D721Med (cell line): ENCODE measurements around the gene DBP.

Experiments
- DNase-seq: peaks from one replicate; pipeline ENCODE4 v3.0.0; 2011; ENCODE audit warnings: low spot score; ENCODE audit not compliant: insufficient read length
- FAIRE-seq: peaks from 2 replicates; lab custom pipeline; 2011; peaks lifted over from hg19 to GRCh38; lab: Jason Lieb, UNC
- TF ChIP-seq, protein P1 (sequence below): IDR thresholded peaks from 2 replicates; pipeline ENCODE4 v1.5.1; 2012; ENCODE audit warnings: mild to moderate bottlenecking, control low read depth; ENCODE audit not compliant: insufficient read depth; ENCODE audit errors: missing control alignments

Gene DBP

DNA sequence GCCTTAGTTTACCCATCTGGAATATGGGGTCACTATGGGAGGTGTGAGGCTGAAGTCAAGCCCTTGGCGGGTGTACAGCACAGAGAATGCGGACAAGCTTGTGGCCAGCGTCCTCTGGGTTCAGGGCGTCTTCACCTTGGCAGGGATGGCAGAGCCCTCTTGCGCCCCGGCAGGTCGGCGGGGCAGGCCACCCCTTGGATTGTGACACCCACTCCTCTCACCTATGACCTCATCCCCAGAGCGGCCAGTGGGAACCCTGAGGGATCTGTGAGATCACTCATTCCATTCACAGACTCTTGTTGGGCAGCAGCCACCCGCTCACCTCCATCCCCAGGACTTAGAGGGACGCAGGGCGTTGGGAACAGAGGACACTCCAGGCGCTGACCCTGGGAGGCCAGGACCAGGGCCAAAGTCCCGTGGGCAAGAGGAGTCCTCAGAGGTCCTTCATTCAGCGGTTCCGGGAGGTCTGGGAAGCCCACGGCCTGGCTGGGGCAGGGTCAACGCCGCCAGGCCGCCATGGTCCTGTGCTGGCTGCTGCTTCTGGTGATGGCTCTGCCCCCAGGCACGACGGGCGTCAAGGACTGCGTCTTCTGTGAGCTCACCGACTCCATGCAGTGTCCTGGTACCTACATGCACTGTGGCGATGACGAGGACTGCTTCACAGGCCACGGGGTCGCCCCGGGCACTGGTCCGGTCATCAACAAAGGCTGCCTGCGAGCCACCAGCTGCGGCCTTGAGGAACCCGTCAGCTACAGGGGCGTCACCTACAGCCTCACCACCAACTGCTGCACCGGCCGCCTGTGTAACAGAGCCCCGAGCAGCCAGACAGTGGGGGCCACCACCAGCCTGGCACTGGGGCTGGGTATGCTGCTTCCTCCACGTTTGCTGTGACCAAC is 30.5 kb downstream of the DBP start, which contains the start of gene SPACA4:
SPACA4 (plus strand) TSS at position 280 of the 896 bp plus-strand sequence; CDS start at position 517, 237 bp downstream.
- FAIRE-seq (no peak), DNase-seq (no peak)
- TF ChIP-seq, protein P1, sequence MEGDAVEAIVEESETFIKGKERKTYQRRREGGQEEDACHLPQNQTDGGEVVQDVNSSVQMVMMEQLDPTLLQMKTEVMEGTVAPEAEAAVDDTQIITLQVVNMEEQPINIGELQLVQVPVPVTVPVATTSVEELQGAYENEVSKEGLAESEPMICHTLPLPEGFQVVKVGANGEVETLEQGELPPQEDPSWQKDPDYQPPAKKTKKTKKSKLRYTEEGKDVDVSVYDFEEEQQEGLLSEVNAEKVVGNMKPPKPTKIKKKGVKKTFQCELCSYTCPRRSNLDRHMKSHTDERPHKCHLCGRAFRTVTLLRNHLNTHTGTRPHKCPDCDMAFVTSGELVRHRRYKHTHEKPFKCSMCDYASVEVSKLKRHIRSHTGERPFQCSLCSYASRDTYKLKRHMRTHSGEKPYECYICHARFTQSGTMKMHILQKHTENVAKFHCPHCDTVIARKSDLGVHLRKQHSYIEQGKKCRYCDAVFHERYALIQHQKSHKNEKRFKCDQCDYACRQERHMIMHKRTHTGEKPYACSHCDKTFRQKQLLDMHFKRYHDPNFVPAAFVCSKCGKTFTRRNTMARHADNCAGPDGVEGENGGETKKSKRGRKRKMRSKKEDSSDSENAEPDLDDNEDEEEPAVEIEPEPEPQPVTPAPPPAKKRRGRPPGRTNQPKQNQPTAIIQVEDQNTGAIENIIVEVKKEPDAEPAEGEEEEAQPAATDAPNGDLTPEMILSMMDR = no peak

DNA sequence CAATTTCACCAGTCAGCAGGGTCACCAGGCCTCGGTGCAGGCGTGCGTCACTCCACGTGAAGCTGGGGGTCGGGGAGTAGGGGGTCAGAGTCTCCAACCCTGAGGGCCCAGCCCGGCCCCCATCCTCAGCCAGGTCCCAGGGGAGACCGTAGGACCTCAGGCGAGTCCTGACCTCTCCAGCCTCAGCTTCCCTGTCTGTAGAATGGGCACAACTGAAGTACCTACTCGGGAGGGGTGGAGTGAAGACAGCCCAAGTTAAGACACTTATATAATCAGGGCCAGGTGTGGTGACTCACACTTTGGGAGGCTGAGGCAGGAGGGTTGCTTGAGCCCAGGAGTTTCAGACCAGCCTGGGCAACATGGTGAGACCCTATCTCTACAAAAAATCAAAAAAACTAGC is 33.3 kb downstream of the DBP start:
- FAIRE-seq (no peak), DNase-seq (no peak)
- TF ChIP-seq, protein P1 = no peak

DNA sequence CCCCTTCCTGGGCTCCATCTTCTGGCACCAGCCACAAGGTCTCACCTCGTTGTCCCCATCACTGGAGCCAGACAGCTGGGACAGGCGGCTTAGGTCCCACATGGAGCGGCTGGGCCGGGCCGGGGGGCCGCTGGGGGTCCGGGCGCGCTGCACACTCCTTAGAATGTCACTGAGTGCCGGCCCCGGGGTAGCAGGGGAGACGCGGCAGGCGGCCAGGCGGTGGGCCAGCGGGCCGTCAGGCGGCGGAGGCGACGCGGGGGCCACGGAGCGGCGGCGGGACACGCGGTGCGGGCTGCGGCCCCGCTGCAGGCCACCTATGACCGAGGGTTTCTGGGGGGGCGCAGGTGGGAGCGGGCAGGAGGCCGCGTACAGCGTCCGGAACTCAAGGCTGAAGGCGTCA is 33.7 kb downstream of the DBP start:
- FAIRE-seq = no peak
- TF ChIP-seq, protein P1 = no peak
- no peak for DNase-seq

DNA sequence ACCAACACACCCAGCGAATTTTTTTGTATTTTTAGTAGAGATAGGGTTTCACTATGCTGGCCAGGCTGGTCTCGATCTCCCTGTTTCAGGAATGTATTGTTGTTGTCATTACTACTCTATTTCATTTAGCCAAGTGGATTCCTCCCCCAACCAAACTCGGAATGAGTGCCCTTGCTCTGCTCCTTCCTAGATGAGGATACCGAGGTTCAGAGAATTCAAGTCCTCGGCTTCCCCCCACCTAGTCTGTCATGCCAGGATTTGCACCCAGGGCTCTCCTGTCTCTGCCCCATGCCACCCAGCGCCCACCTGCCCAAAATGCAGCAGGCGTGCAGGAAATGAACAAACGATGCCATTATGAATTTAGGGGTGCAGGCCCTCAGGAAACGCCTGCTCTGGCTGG is 34.2 kb downstream of the DBP start:
- TF ChIP-seq, protein P1 = no peak
- FAIRE-seq (no peak), DNase-seq (no peak)

DNA sequence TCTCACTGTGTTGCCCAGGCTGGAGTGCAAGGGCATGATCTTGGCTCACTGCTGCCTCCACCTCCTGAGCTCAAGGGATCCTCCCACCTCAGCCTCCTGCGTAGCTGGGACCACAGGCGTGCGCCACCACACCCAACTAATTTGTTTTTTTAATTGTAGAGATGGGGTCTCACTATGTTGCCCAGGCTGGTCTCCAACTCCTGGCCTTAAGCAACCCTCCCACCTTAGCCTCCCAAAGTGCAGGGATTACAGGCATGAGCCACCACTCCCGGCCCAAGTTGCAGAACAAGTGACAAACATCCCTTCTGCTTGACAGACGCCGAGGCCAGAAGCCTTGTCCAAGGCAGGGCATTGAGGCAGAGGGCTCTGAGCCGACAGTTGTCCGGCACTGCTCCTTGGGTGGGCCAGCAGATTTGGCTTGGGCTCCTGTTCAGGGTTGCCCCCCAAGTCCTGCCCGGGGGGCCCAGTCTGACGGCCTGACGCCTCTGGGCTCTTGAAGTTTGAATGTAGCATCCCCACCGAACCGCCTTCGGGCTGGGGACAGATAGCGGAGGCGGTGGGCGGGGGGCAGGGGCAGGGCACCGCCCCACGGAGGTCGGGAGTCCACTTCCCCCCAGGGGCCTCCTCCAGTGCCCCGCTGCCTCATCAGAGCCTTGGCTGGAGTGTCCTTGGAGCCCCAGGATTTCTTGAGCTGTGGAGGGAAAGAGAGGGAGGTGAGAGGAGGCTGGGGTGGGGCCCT is 36.3 kb downstream of the DBP start:
- FAIRE-seq = no peak
- DNase-seq = no peak
- TF ChIP-seq, protein P1 = no peak

DNA sequence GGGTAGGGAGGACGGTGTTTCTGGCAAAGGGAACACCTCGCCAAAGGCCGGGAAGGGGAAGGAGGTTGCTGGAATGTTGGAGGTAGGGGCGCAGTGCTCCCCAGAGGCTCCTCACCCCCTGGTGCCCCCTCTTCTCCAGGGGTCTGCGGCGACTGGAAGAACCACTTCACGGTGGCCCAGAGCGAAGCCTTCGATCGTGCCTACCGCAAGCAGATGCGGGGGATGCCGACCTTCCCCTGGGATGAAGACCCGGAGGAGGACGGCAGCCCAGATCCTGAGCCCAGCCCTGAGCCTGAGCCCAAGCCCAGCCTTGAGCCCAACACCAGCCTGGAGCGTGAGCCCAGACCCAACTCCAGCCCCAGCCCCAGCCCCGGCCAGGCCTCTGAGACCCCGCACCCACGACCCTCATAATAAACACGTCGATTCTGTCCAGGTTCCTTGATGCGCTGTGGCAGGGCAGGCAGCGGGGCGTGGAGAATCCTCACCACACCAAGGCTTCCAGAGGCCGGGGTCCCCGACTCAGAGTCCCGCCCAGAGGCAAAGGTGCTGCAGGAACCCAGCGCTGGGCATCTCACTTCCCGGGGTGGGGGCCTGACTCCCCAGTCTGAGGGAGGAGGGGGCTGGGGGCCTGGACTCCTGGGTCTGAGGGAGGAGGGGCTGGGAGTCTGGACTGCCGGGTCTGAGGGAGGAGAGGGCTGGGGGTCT is 38.0 kb downstream of the DBP start:
- no peak for FAIRE-seq
- TF ChIP-seq, protein P1 = no peak
- DNase-seq = no peak
